A549 (cell line): ENCODE data around the gene GAL3ST3. TPM values are rescaled to one million over a fixed set of nuclear protein-coding genes. Genes with fewer than 3 reads are reported as not detected.

Source experiments
- ATAC-seq, 2 experiments: fragments of 200-7000 bp in 1 of 2; fragments of >200 bp in 1 of 2; cut with Nextera tagmentation in 1 of 2; cut with Tn5 transposase in 1 of 2; 3 replicates each; pipeline versions ENCODE4 v1.8.0 to v1.9.1; 2018 to 2020; ENCODE audit warnings: mild to moderate bottlenecking in 1 of 2, moderate library complexity in 1 of 2
- CTCF ChIA-PET: fragments of 300-600 bp; sonication (Branson Sonifier 250); formaldehyde crosslinking; extraction: SDS; loops from one replicate; lab custom pipeline; 2021; ENCODE audit warnings: antibody characterized with exemption, inconsistent platforms; lab: Yijun Ruan, JAX
- POLR2A ChIA-PET: fragments of 350-600 bp; formaldehyde crosslinking; extraction: SDS; loops from one replicate; lab custom pipeline; 2021; ENCODE audit warnings: antibody characterized with exemption, inconsistent platforms; lab: Yijun Ruan, JAX
- DNase-seq, 2 experiments: peaks; one replicate each; pipeline versions ENCODE4 v3.0.0 to v3.0.0-alpha.2; 2011 to 2016; ENCODE audit warnings: low read depth in 1 of 2, low spot score in 1 of 2
- FAIRE-seq: peaks from 2 replicates; lab custom pipeline; 2011; peaks lifted over from hg19 to GRCh38; lab: Jason Lieb, UNC
- H3K27ac ChIP-seq, 2 experiments: fragments of >200 bp; sonication (Bioruptor Twin); formaldehyde crosslinking; 3 replicates each; pipeline ENCODE4 v1.5.1; 2016 to 2017
- H3K4me1 ChIP-seq: fragments of >200 bp; sonication (Bioruptor Twin); formaldehyde crosslinking; 3 replicates; pipeline ENCODE4 v1.6.1; 2016
- H3K4me2 ChIP-seq: fragments of >200 bp; sonication (Bioruptor Twin); formaldehyde crosslinking; 3 replicates; pipeline ENCODE4 v1.6.1; 2016
- H3K4me3 ChIP-seq: fragments of >200 bp; sonication (Bioruptor Twin); formaldehyde crosslinking; 3 replicates; pipeline ENCODE4 v1.5.1; 2016
- H3K9me3 ChIP-seq: fragments of >200 bp; sonication (Bioruptor Twin); formaldehyde crosslinking; 3 replicates; pipeline ENCODE4 v1.6.1; 2016
- CEBPB ChIP-seq, 2 experiments: fragments of >200 bp in 1 of 2; sonication (Bioruptor Twin) in 1 of 2; formaldehyde crosslinking in 1 of 2; IDR thresholded peaks; 2 replicates each; pipeline ENCODE4 v1.6.1; 2012 to 2016
- CHD2 ChIP-seq: fragments of 150-350 bp; IDR thresholded peaks from 2 replicates; pipeline ENCODE4 v1.6.1; 2014; ENCODE audit warnings: low read length; ENCODE audit not compliant: partially characterized antibody
- CHD4 ChIP-seq: fragments of 200-600 bp; sonication (generic); IDR thresholded peaks from 2 replicates; pipeline ENCODE4 v1.6.1; 2016; ENCODE audit warnings: antibody characterized with exemption, mild to moderate bottlenecking, borderline replicate concordance
- EHF ChIP-seq: fragments of 250-450 bp; sonication (Bioruptor Pico); IDR thresholded peaks from 2 replicates; pipeline ENCODE4 v1.5.0; 2020; ENCODE audit warnings: mild to moderate bottlenecking
- FOSB ChIP-seq: fragments of 250-450 bp; sonication (Bioruptor Pico); IDR thresholded peaks from 2 replicates; pipeline ENCODE4 v1.5.0; 2020; ENCODE audit warnings: mild to moderate bottlenecking, moderate library complexity
- FOXS1 ChIP-seq: fragments of 250-450 bp; sonication (Bioruptor Pico); IDR thresholded peaks from 2 replicates; pipeline ENCODE4 v1.5.0; 2020; ENCODE audit warnings: mild to moderate bottlenecking, moderate library complexity
- HOXA7 ChIP-seq: fragments of 250-450 bp; sonication (Bioruptor Pico); IDR thresholded peaks from 2 replicates; pipeline ENCODE4 v1.5.0; 2020; ENCODE audit warnings: mild to moderate bottlenecking, moderate library complexity
- JUN ChIP-seq, 2 experiments: fragments of >200 bp; sonication (Bioruptor Twin); formaldehyde crosslinking; IDR thresholded peaks; 2 replicates in 1 of 2; 3 replicates in 1 of 2; pipeline ENCODE4 v1.6.1; 2016 to 2017
- KDM5A ChIP-seq: fragments of 200-600 bp; sonication (generic); IDR thresholded peaks from 2 replicates; pipeline ENCODE4 v1.6.1; 2016; ENCODE audit warnings: antibody characterized with exemption, mild to moderate bottlenecking
- NFE2L2 ChIP-seq: fragments of 150-350 bp; conservative IDR thresholded peaks from 2 replicates; pipeline ENCODE4 v1.6.1; 2014; ENCODE audit warnings: low read length
- POLR2A ChIP-seq: IDR thresholded peaks from 2 replicates; pipeline ENCODE4 v1.6.1; 2012; ENCODE audit warnings: mild to moderate bottlenecking, low read length
- RARB ChIP-seq: fragments of 250-450 bp; sonication (Bioruptor Pico); IDR thresholded peaks from 2 replicates; pipeline ENCODE4 v1.8.0; 2021; ENCODE audit warnings: mild to moderate bottlenecking, moderate library complexity
- RNF2 ChIP-seq: fragments of 200-600 bp; sonication (generic); IDR thresholded peaks from 2 replicates; pipeline ENCODE4 v1.6.1; 2016; ENCODE audit warnings: low read depth, mild to moderate bottlenecking, antibody characterized with exemption, moderate library complexity, borderline replicate concordance
- SREBF2 ChIP-seq: fragments of 450-650 bp; IDR thresholded peaks from 2 replicates; pipeline ENCODE4 v1.6.1; 2014; ENCODE audit warnings: mild to moderate bottlenecking, moderate library complexity
- TFCP2L1 ChIP-seq: fragments of 250-450 bp; sonication (Bioruptor Pico); IDR thresholded peaks from 2 replicates; pipeline ENCODE4 v1.5.0; 2021; ENCODE audit warnings: mild to moderate bottlenecking
- WGBS: methylation state at CpG from one replicate; pipeline ENCODE4 v1.1.6; 2017; ENCODE audit errors: missing lambda C conversion rate; 5-methylcytosine and 5-hydroxymethylcytosine counted together
- polyA plus RNA-seq, 4 experiments: library from polyadenylated mRNA; depleted of rRNA in 3 of 4; stranded (reverse); fragments of >200 nt; fragmentation: RNase III in 1 of 4; extraction: RNeasy Plus Mini Kit Qiagen cat#74134 plus additional on column Dnase treatment in 1 of 4; gene quantifications; 2 replicates in 3 of 4; 3 replicates in 1 of 4; pipeline ENCODE4 v1.2.3, GENCODE V29; 2011 to 2017
- TF ChIP-seq, protein P1 (sequence below): IDR thresholded peaks from 2 replicates; pipeline ENCODE4 v1.6.1; 2012
- TF ChIP-seq, protein P2 (sequence below): IDR thresholded peaks from 2 replicates; pipeline ENCODE4 v1.6.1; 2012
- TF ChIP-seq, protein P3 (sequence below): fragments of 200-600 bp; sonication (generic); IDR thresholded peaks from 2 replicates; pipeline ENCODE4 v1.6.1; 2016; ENCODE audit warnings: antibody characterized with exemption, mild to moderate bottlenecking, moderate library complexity
- TF ChIP-seq, protein P4 (sequence below): fragments of 250-450 bp; sonication (Bioruptor Pico); IDR thresholded peaks from 2 replicates; pipeline ENCODE4 v1.5.0; 2021; ENCODE audit warnings: mild to moderate bottlenecking, moderate library complexity, borderline replicate concordance
- TF ChIP-seq, protein P5 (sequence below): fragments of >200 bp; sonication (Bioruptor Twin); formaldehyde crosslinking; IDR thresholded peaks from 3 replicates; pipeline ENCODE4 v1.6.1; 2016

GAL3ST3 gene
- polyA plus RNA-seq, 2 of the 4 experiments (the other 2 are of a cell fraction) = not detected

DNA sequence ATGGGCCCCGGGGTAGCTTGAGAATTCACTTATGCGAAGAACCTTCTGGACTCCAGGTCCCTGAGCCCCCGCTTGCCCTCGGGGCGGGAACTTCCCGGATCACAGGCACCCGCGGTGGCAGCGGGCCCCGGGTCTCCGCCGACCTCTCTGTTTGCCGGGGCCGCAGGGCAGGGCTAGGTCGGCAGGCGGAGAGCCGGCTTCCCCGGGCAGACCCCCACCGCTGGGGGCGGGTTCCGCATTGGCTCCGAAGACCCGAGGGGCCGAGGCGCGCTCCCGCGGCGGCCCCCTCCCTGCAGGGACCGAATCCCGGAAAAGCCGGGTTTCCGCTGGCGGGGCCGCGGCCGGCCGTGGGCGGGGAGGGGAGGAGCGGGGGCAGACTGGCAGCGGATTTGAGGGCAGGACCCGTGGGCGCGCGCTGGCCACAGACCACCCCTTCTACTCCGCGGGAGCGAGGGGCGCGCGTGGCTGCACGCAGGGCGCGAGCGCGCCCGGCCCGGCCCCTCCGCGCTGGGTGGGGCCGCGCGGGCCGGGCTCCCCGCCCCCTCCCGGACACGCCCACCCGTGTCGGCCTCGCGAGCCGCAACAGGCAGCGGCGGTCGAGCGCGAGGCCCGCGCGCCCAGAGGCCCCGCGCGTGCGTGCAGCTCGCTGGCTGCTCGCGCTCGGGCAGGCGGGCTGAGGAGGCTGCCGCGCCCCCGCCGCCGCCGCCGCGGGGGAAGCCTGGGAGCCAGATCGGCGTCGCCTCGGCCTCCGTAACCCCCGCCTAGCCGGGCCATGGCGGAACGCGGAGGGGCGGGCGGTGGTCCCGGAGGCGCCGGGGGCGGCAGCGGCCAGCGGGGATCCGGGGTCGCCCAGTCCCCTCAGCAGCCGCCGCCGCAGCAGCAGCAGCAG is 21.0 kb upstream of the GAL3ST3 start, which contains the start of gene PACS1:
Gene PACS1 (plus strand): TSS at position 558 of the 889 bp plus-strand sequence. CDS start 215 bp downstream, at position 773.
- POLR2A ChIA-PET = interaction anchor here (0.5 to 2.1 kb wide), 8 partner anchors 12 to 67 kb away, joined by 3 to 11 read pairs (median 4); partner anchors contain the start of gene SF3B2
- Histone ChIP-seq H3K4me1 (peaks cover 32% of the 10 kb centered on the region), H3K27ac (peak within 1 kb of the TSS; percentile 95 to 98), H3K9me3 (no peaks in the 10 kb centered on the region), H3K4me2 (peak within 1 kb of the TSS; percentile 95), H3K4me3 (peak within 1 kb of the TSS; percentile 87)
- CTCF ChIA-PET = interaction anchor here (0.6 to 10.5 kb wide), 23 partner anchors 10 to 1617 kb away, joined by 3 to 233 read pairs (median 8); partner anchors contain the start of genes CATSPER1, GAL3ST3 and SF3B2
- peak; percentile 63 to 65 for ATAC-seq
- DNase-seq = peak; percentile 70 to 74
- no peak for FAIRE-seq
- WGBS = 0% methylated on average over 5 of the region's 120 CpGs
- TF ChIP-seq, protein P1, sequence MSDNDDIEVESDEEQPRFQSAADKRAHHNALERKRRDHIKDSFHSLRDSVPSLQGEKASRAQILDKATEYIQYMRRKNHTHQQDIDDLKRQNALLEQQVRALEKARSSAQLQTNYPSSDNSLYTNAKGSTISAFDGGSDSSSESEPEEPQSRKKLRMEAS = peak; percentile 39; the same call in 1 of the 2 replicates
- TF ChIP-seq RNF2 = no peak
- no peak for TF ChIP-seq SREBF2
- TF ChIP-seq CHD2 = no peak
- TF ChIP-seq, protein P2, sequence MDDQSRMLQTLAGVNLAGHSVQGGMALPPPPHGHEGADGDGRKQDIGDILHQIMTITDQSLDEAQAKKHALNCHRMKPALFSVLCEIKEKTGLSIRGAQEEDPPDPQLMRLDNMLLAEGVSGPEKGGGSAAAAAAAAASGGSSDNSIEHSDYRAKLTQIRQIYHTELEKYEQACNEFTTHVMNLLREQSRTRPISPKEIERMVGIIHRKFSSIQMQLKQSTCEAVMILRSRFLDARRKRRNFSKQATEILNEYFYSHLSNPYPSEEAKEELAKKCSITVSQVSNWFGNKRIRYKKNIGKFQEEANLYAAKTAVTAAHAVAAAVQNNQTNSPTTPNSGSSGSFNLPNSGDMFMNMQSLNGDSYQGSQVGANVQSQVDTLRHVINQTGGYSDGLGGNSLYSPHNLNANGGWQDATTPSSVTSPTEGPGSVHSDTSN = peak; percentile 21; the same call in 1 of the 2 replicates
- peak; percentile 82 for TF ChIP-seq POLR2A
- TF ChIP-seq NFE2L2 = no peak
- peak; percentile 58; the same call in 1 of the 2 replicates for TF ChIP-seq HOXA7 (CRISPR knock-in tag)
- TF ChIP-seq, protein P3, sequence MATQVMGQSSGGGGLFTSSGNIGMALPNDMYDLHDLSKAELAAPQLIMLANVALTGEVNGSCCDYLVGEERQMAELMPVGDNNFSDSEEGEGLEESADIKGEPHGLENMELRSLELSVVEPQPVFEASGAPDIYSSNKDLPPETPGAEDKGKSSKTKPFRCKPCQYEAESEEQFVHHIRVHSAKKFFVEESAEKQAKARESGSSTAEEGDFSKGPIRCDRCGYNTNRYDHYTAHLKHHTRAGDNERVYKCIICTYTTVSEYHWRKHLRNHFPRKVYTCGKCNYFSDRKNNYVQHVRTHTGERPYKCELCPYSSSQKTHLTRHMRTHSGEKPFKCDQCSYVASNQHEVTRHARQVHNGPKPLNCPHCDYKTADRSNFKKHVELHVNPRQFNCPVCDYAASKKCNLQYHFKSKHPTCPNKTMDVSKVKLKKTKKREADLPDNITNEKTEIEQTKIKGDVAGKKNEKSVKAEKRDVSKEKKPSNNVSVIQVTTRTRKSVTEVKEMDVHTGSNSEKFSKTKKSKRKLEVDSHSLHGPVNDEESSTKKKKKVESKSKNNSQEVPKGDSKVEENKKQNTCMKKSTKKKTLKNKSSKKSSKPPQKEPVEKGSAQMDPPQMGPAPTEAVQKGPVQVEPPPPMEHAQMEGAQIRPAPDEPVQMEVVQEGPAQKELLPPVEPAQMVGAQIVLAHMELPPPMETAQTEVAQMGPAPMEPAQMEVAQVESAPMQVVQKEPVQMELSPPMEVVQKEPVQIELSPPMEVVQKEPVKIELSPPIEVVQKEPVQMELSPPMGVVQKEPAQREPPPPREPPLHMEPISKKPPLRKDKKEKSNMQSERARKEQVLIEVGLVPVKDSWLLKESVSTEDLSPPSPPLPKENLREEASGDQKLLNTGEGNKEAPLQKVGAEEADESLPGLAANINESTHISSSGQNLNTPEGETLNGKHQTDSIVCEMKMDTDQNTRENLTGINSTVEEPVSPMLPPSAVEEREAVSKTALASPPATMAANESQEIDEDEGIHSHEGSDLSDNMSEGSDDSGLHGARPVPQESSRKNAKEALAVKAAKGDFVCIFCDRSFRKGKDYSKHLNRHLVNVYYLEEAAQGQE = no peak
- peak; percentile 30 to 85; a peak in 4 of 5 replicates for TF ChIP-seq JUN (IDR thresholded peaks at IDR 0.05)
- TF ChIP-seq TFCP2L1 = no peak
- no peak for TF ChIP-seq FOSB
- TF ChIP-seq, protein P4, sequence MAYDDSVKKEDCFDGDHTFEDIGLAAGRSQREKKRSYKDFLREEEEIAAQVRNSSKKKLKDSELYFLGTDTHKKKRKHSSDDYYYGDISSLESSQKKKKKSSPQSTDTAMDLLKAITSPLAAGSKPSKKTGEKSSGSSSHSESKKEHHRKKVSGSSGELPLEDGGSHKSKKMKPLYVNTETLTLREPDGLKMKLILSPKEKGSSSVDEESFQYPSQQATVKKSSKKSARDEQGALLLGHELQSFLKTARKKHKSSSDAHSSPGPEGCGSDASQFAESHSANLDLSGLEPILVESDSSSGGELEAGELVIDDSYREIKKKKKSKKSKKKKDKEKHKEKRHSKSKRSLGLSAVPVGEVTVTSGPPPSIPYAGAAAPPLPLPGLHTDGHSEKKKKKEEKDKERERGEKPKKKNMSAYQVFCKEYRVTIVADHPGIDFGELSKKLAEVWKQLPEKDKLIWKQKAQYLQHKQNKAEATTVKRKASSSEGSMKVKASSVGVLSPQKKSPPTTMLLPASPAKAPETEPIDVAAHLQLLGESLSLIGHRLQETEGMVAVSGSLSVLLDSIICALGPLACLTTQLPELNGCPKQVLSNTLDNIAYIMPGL (CRISPR knock-in tag) = no peak
- no peak for TF ChIP-seq FOXS1 (CRISPR knock-in tag)
- TF ChIP-seq KDM5A = no peak
- TF ChIP-seq, protein P5, sequence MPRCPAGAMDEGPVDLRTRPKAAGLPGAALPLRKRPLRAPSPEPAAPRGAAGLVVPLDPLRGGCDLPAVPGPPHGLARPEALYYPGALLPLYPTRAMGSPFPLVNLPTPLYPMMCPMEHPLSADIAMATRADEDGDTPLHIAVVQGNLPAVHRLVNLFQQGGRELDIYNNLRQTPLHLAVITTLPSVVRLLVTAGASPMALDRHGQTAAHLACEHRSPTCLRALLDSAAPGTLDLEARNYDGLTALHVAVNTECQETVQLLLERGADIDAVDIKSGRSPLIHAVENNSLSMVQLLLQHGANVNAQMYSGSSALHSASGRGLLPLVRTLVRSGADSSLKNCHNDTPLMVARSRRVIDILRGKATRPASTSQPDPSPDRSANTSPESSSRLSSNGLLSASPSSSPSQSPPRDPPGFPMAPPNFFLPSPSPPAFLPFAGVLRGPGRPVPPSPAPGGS = peak; percentile 42; the same call in 2 of the 3 replicates
- TF ChIP-seq CHD4 = no peak
- TF ChIP-seq CEBPB (IDR thresholded peaks at IDR 0.05) = no peak
- 0 out of 2 replicates have a peak, but pooled peaks have one; percentile 15 for TF ChIP-seq EHF
- 0 out of 2 replicates have a peak, but pooled peaks have one; percentile 38 for TF ChIP-seq RARB (CRISPR knock-in tag)
